HG02938 (cell line): ENCODE results near the gene COX4I2.

Source experiments
- ATAC-seq: cut with Tn5 transposase; IDR thresholded peaks from one replicate; pipeline ENCODE4 v1.9.1; 2021; ENCODE audit warnings: mild to moderate bottlenecking, moderate library complexity; ENCODE audit not compliant: unreplicated experiment

COX4I2 gene

DNA sequence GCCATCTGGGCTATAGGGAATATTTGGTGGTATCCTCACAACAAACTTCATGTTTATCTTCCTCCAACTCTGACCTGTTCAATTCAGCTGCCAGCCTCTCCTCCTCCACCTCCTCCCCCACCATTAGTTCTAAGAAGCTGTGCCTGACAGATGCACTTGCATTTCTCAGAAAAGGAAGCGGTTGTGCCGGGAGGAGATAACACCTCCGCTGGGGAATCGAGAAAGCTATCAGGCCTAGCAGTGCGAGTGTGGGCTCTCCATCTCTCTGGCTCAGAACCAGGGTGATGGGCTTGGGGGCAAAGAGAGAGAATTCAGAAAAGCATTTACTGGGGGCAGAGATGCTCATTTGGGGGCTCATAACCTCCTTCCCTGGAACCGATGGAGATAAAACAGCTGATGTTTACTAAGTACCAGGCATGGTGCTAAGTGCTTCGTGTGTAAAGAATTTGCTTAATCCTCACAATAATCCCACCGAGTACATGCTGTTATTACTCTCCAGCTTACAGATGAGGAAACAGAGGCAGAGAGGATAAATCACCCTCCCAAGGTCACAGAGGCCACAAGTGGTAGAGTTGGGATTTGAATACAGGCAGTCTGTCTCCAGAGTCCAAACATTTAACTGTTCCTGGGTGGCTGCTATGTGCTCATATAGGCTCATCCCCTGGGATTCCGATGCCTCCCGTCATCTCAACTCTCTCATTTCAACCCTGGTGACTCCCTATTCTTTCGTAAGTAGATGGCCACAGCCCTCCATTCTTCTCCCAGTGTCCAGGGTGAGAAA, 38.3 kb downstream of the COX4I2 start:
- no peak for ATAC-seq

DNA sequence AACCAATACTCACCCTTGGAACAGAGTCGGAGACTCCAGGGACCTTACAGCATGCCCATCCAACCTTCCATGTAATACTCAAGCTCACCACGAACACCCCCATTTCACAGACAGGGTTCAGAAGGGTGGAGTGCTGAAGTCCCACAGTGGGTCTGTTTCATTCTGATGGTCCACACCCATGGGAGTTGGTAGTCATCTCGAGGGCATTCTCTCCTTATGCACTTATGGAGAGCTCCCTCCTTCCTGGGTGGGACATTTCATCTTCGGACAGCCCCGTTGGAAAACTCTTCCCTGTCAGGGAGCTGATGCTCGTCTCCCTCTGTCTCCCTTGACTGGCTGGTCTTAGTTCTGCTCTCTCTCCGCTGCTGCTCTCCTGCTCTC, 38.9 kb downstream of the COX4I2 start:
- no peak for ATAC-seq

GRCh38 chr20:31677553-31678260, 40.0 kb downstream of the COX4I2 start:
- no peak for ATAC-seq

DNA sequence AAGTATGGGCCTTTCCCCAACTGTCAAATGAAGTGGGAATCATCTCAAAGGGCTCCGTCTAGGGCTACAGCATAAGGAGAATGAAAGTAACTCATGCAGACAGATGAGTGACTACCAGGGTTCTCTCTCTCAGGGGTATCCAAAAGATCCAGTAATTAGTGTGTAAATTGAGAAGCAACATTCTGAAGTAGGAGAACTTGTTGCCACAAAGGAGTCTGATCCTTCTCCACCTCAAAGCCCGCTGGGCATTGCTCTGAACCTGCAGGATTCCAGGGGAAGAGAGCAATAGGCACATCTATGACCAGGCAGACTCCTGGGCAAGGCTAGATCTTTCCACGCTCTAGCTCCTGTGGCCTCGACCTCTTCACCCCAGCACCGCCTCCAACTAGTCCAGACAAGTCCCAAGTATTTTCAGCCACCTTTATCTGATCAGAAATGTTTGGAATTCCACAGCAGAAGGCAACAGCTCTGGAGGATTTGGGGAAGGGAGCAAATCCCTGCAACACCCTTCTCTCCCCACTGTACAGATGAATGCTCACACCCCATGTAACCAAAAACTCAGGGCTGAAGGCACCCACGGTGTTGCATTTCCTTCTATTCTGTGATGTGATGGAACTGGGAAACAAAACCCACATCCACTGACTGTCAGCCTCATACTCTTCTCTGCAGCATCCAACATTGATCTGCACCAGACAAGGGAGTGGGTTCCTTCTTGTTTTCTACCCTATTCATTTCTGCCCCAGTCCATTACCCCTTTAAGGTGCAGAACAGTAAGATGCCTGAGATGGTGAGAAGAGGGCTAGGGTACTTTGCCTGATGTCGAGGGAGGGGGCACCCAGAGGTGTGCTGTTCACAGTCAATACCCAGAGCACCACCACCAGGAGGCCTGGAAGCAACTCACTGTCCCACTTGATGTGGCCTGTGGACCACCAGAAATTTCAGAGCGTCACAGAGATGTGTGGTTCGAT, 41.0 kb downstream of the COX4I2 start:
- ATAC-seq: no peak

DNA sequence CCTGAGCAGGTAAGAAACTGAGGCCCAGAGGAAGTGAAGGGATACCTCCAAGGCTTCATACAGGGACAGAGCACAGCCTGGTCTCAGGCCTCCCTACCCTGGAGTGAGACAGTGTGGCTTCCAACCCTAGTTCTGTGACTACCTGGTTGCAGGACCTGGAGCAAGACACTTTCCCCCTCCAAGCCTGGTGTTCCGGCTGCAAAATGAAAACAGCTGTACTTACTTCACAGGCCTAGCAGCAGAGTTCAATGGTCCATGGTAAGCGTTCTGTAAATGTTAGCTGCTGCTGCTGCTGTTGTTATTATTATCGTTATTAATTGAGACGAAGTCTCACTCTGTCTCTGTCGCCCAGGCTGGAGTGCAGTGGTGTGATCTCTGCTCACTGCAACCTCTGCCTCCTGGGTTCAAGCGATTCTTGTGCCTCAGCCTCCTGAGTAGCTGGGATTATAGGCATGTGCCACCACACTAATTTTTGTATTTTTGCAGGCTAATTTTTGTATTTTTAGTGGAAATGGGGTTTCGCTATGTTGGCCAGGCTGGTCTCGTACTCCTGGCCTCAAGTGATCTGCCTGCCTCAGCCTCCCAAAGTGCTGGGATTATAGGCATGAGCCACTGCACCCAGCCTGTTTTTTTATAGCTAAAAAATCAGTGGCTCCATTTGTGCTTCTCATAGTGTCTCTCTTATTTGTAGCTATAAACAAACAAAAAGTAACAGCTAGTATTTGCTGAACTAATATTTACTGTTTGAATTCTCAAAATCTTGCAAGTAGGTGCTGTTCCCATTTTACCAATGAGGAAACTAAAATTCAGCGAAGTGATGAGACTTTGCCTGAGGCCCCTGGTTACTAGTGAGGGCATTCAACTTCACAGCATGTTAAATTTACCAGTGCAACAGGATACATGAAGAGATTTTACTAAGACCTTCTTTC, 41.9 kb downstream of the COX4I2 start:
- ATAC-seq: no peak

DNA sequence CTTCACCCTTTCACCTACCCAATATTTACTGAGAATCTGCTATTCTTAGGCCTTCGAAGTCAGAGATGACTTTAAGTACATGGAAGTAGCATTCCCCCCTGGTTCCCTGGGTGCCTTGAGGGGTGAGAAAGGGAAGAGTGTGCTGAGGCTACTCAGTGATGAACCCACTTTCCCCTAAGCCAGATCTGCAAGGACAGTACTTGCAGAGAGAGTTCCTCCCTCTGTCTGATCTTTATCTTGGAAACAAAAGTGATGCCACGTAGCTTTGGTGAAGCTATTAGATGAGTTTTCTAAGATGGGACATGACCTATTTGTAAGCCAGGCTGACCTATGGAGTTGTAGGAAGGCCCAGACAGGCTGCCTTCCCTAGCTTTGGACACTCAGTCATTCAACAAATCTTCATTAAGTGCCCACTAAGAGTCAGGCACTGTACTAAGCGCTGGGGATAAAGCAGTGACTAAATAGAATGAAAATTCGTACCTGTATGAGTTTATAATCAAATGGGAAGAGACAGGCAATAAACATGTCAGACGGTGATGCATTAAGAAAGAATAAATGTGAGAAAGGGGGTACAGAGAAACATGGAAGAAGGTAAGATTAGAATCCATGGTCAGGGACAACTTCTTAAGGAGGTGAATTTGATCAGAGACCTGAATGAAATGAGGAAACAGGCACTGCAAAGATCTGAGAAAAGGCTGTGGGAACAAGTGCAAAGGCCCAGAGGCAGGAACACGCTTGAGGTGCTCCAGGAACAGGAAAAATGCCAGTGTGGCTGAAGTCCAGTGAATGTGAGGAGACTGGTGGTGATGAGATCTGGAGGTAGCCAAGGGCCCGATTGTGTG, 42.8 kb downstream of the COX4I2 start:
- ATAC-seq: no peak

DNA sequence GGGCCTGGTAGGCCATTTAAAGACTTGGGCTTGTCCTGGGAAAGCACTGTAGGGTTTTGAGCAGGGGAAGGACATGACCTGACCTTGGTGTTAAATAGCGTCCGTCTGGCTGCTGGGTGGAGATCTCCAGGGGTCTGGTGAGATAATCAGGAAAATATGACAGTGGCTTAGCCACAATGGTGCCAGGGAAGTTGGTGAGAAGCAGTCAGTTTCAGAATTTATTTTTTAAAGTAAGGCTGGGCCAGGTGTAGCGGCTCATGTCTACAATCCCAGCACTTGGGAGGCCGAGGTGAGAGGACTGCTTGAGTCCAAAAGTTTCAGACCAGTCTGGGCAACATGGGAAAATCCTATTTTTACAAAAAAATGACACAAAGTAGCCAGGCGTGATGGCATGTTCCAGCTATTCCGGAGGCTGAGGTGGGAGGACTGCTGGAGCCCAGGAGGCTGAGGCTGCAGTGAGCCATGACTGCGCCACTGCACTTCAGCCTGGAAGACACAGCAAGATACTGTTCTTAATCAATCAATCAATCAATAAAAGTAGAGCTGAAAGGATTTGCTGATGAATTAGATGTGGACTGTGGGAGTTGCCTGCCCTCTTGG, 43.5 kb downstream of the COX4I2 start:
- ATAC-seq: no peak

DNA sequence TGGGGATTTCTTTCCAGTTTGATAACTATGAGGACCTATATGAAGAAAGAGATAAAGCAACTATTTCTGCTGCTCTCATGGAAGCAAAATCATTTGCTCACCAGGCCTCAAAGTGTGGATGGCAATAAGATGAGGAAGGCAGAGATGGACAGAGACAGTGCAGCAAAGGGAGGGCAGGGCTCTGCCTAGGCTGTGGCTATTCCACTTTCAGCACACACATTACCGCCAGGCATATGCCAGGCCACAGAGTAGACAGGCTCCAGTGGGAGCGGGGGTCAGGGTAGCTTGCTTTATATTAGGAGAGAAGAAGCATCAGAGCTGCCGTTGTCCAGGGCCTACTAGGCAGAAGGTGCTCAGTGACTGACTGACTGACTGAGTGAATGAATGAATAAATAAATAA, 44.1 kb downstream of the COX4I2 start:
- ATAC-seq: no peak

DNA sequence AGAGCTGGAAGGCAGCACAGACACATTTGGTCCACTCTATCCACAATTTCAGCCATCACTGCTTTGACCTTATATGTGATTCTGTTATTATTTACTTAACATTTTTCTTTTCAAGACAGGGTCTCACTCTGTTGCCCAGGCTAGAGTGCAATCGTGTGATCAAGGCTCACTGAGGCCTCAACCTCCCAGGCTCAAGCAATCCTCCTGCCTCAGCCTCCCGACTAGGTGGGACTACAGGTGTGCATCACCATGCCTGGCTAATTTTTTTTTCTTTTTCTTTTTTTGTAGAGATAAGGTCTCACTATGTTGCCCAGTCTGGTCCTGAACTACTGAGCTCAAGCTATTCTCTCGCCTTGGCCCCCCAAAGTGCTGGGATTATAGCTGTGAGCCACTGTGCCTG, 44.6 kb downstream of the COX4I2 start:
- no peak for ATAC-seq

DNA sequence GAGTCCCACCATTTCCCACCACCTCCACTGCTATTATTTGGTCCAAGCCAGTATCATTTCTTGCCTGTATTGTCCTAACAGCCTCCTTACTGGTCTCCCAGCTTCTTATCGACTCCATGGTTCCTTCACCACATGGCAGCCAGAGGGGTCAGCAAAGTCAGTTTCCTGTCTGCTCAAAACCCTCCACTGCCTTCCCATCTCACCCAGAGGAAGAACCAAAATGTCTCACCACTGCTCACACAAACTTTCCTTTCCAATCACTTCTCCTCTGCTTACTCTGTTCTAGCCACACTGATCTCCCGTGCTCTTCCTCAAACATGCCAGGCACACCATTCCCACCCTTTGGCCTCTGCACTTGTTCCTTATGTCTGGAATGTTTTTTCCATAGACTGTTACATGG, 45.2 kb downstream of the COX4I2 start:
- no peak for ATAC-seq

GRCh38 chr20:31684153-31685015, 46.7 kb downstream of the COX4I2 start:
- peak; percentile 42 for ATAC-seq

GRCh38 chr20:31685853-31686643, 48.3 kb downstream of the COX4I2 start:
- ATAC-seq: no peak

DNA sequence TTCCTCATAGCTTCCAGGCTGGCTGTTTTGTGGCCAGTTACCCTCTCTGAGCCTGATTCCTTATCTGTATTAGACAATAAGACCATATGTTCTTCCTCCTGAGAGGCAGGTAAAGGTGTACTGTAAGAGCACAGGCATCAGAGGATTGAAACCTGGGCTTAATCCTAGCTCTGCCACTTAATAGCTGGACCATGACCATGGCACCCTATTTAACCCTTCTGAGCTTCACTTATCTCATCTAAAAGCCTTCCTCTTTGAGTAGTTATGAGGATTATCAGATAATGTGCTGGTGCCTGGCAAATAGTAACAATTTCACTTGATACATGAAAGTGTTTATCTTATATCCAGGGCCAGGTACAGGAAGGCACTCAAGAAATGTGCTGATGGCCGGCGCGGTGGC, 50.1 kb downstream of the COX4I2 start:
- ATAC-seq: no peak

GRCh38 chr20:31689141-31689540, 51.4 kb downstream of the COX4I2 start:
- no peak for ATAC-seq

DNA sequence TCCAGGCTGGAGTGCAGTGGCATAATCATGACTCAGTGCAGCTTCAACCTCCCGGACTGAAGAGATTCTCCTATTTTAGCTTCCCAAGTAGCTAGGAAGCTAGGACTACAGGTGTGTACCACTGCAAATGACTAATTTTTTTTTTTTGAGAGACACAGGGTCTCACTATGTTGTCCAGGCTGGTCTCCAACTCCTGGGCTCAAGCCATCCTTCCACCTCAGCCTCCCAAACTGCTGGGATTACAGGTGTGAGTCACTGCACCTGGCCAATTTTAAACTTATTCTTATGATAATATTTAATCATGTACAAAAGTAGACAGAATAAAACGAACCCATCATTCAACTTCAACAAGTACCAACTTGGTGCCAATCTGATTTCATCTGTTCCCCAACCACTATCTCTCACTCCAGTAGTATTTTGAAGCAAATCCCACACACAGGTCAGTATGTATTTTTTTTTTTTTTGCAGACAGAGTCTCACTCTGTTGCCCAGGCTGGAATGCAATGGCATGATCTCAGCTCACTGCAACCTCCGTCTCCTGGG, 52.5 kb downstream of the COX4I2 start:
- ATAC-seq: no peak

DNA sequence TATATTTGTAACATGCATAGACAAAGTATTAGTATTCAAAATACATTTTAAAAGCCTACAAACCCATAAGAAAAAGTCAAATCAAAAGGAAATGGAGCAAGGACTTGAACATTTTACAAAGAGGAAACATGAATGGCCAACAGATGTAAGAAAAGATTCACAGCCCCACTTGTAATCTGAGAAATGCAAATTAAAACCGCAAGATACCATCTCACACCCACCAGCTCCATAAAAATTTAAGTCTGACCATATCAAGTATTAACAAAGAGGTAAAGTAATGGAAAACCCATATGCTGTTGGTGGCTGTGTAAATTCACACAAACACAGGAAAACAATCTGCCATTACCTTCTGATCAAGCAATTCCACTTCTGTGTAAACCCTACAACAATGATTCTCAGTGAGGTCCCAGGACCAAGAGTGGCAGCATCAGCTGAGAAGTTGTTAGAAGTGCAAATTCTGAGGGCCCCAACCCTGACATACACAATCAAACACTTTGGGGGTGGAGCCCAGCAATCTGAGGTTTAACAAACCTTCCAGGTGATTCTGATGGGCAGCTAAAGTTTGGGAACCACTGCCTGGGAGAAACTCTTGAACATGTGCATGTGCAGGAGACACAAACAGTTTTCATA, 54.0 kb downstream of the COX4I2 start:
- no peak for ATAC-seq

- ATAC-seq: no peak
Measured at GRCh38 chr20:31693402-31693801, 55.7 kb downstream of the COX4I2 start.
